ENCODE results near the gene ANAPC1. TPM values are rescaled to one million over a fixed set of nuclear protein-coding genes. Genes with fewer than 3 reads are reported as not detected.

The ANAPC1 gene
- total and polyA plus RNA-seq, 9 of the 15 experiments (the other 6 are each of a cell fraction or from before 2014, with no cell fraction given): 14.0 to 126 (median 78.2) TPM

GRCh38 chr2:111927723-111928122 lies 43.7 kb upstream of the ANAPC1 start (continued):
- TF ChIP-seq MAX (CRISPR knock-in tag; IDR thresholded peaks at IDR 0.05) (no peak), DPF2 (IDR thresholded peaks at IDR 0.05) (peak; percentile 71; the same call in 1 of the 2 replicates), TRIM28 (IDR thresholded peaks at IDR 0.05) (no peak), KLF1 (tag; IDR thresholded peaks at IDR 0.05) (no peak), RCOR1 (IDR thresholded peaks at IDR 0.05; ENCODE audit: borderline replicate concordance in 1 of 2, low read depth in 2 of 2, low read length in 2 of 2) (peak in 1 of 2 experiments; percentile 54; a peak in 1 of 4 replicates), PCBP2 (IDR thresholded peaks at IDR 0.05; ENCODE audit: low read depth, low read length, poor library complexity, severe bottlenecking) (no peak), SMARCA4 (IDR thresholded peaks at IDR 0.05) (peak; percentile 79), ZSCAN32 (CRISPR knock-in tag; IDR thresholded peaks at IDR 0.05) (peak; percentile 82; the same call in 1 of the 2 replicates), POU5F1 (IDR thresholded peaks at IDR 0.05; ENCODE audit: borderline replicate concordance, low read depth, low read length, partially characterized antibody) (no peak), XRCC5 (IDR thresholded peaks at IDR 0.05; ENCODE audit: low read depth, low read length) (no peak), TCF3 (CRISPR knock-in tag; IDR thresholded peaks at IDR 0.05) (peak; percentile 88), ZNF518B (CRISPR knock-in tag; IDR thresholded peaks at IDR 0.05) (no peak), BRD9 (IDR thresholded peaks at IDR 0.05; ENCODE audit: low read depth, partially characterized antibody) (no peak), COPS2 (conservative IDR thresholded peaks at IDR 0.05) (no peak), ZNF212 (CRISPR knock-in tag; IDR thresholded peaks at IDR 0.05) (no peak), THRB (CRISPR knock-in tag; conservative IDR thresholded peaks at IDR 0.05) (no peak), GATA2 (CRISPR knock-in tag; IDR thresholded peaks at IDR 0.05) (peak; percentile 75), JUN (IDR thresholded peaks at IDR 0.05; ENCODE audit: borderline replicate concordance, low read depth, low read length) (no peak), JUN (CRISPR knock-in tag; IDR thresholded peaks at IDR 0.05; ENCODE audit: borderline replicate concordance) (no peak)

Measured in K562 (cell line).